HG02938 (cell line): ENCODE measurements around the gene KIF11.
"Not testable (repeated sequence)": the region's sequence is repeated elsewhere in the genome, so short reads cannot be mapped to it uniquely, and the experiment has no call there.

Experiments
- ATAC-seq: cut with Tn5 transposase; IDR thresholded peaks from one replicate; pipeline ENCODE4 v1.9.1; 2021; ENCODE audit warnings: mild to moderate bottlenecking, moderate library complexity; ENCODE audit not compliant: unreplicated experiment

Gene KIF11

GRCh38 chr10:92590623-92591549 lies 2.0 kb upstream of the KIF11 start:
- ATAC-seq, result peak; percentile 8

- ATAC-seq, result peak; percentile 61
Measured at GRCh38 chr10:92591550-92592022, 1.3 kb upstream of the KIF11 start.

GRCh38 chr10:92593619-92594588 lies 974 bp downstream of the KIF11 start:
- no peak for ATAC-seq

- ATAC-seq, result no peak
Measured at GRCh38 chr10:92595505-92595904, 2.6 kb downstream of the KIF11 start.

GRCh38 chr10:92598321-92598720 lies 5.4 kb downstream of the KIF11 start:
- no peak for ATAC-seq

GRCh38 chr10:92604841-92605240 lies 11.9 kb downstream of the KIF11 start:
- no peak for ATAC-seq

GRCh38 chr10:92615515-92615914 lies 22.6 kb downstream of the KIF11 start:
- ATAC-seq, result no peak

- no peak for ATAC-seq
Measured at GRCh38 chr10:92619368-92619767, 26.4 kb downstream of the KIF11 start.

GRCh38 chr10:92627845-92628480 lies 35.0 kb downstream of the KIF11 start:
- no peak for ATAC-seq

- ATAC-seq, result no peak
Measured at GRCh38 chr10:92629945-92630344, 37.0 kb downstream of the KIF11 start.

- ATAC-seq, result no peak
Measured at GRCh38 chr10:92638037-92638436, 45.1 kb downstream of the KIF11 start.

- no peak for ATAC-seq
Measured at GRCh38 chr10:92640107-92640506, 47.2 kb downstream of the KIF11 start.

- no peak for ATAC-seq
Measured at GRCh38 chr10:92641492-92641891, 48.6 kb downstream of the KIF11 start.

- ATAC-seq, result no peak
Measured at GRCh38 chr10:92644921-92645320, 52.0 kb downstream of the KIF11 start.

- not testable (repeated sequence) for ATAC-seq
Measured at GRCh38 chr10:92650864-92651263, 57.9 kb downstream of the KIF11 start.

- ATAC-seq, result no peak
Measured at GRCh38 chr10:92655426-92655825, 62.5 kb downstream of the KIF11 start.

- no peak for ATAC-seq
Measured at GRCh38 chr10:92656266-92656961, 63.5 kb downstream of the KIF11 start.

GRCh38 chr10:92657024-92657423 lies 64.1 kb downstream of the KIF11 start:
- no peak for ATAC-seq

- ATAC-seq, result no peak
Measured at GRCh38 chr10:92662848-92663247, 69.9 kb downstream of the KIF11 start.

GRCh38 chr10:92664322-92664721 lies 71.4 kb downstream of the KIF11 start:
- no peak for ATAC-seq
